ENCODE data around the gene ELF4. TPM values are rescaled to one million over a fixed set of nuclear protein-coding genes. Genes with fewer than 3 reads are reported as not detected.

The ELF4 gene
- total RNA-seq, 1 donor from 2014 or later, result not detected

DNA sequence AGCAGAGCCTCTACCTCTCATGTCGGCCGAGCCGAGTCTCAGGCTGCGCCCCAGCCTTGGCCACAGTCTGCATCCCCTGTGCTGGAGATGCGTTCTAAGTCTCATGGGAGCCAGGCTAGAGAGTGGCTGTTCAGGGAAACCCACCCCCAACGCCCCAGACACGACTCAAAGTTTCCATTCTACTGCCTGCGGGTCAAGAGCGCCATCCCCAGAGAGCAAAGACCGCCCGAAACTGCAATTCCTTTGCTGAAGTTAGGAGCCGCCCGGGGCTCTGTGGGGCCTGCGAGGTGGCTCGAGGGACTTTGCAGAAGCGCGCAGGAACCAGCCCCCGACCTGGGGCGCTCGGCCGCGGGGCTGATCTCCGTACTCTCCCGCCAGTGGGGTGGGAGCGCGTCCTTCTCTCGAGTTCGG, 10.0 kb upstream of the ELF4 start:
- H3K4me3 ChIP-seq, result peak overlapping the region; percentile 44
- DNase-seq (ENCODE audit: low spot score), result peak; percentile 63
- peak overlapping the region; percentile 79 for H2AFZ ChIP-seq (replicated peaks)
- no peaks in the 10 kb centered on the region for H3F3A ChIP-seq (ENCODE audit: low read depth)
- no peak for TF ChIP-seq EZH2phosphoT487 (IDR thresholded peaks at IDR 0.05)
- no peak for TF ChIP-seq EZH2 (IDR thresholded peaks at IDR 0.05)
- TF ChIP-seq CTCF (IDR thresholded peaks at IDR 0.05), result no peak
- Mint-ChIP-seq H3K27ac (peak overlapping the region; percentile 29), H3K36me3 (peaks cover 15% of the 10 kb centered on the region), H3K4me3 (peak overlapping the region; percentile 84), H3K27me3 (ENCODE audit: insufficient read depth, low read depth) (peaks cover 7% of the 10 kb centered on the region), H3K4me1 (peaks cover 35% of the 10 kb centered on the region), H3K9me3 (peaks cover 2% of the 10 kb centered on the region)
- H3K27ac ChIP-seq, result no peak overlapping the region
- peaks cover 29% of the 10 kb centered on the region for H3K27me3 ChIP-seq
- no peaks in the 10 kb centered on the region for H3K36me3 ChIP-seq
- H3K79me2 ChIP-seq (ENCODE audit: low read depth), result no peaks in the 10 kb centered on the region
- no peaks in the 10 kb centered on the region for H3K9me3 ChIP-seq (ENCODE audit: low read depth)
- H4K20me1 ChIP-seq (ENCODE audit: low read depth), result no peaks in the 10 kb centered on the region
- H3K4me2 ChIP-seq, result peak overlapping the region; percentile 72
- H3K4me1 ChIP-seq, result no peaks in the 10 kb centered on the region
- no peak overlapping the region for H3K9ac ChIP-seq

DNA sequence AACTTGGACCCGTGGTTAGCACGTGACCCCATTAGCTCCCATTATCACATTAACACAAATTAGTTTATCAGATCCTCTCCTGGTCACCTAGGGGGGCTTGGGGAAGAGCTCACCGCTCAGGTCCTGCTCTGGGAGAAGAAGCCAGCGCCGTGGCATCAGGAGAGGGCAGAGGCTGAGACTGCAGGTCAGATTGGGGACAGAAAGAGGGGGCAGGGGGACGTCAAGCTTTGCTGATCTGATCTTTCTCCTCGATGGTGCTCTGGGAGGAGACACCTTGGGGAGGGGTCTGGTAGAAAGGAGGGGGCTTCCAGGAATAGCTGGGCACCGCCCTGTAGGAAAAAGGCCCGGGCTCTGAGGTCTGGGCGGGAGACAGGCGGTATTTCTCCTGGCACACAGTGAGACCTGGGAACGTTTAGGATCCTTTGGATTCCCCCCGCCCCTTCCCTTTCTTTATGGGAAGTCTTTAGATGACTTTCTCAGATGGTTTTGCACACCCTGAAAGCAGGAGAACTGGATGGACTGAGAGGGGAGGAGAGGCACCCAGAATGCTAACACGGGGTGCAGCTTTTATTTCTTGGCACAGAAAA, 9.1 kb upstream of the ELF4 start:
- peaks cover 8% of the 10 kb centered on the region for H3K36me3 Mint-ChIP-seq
- Histone ChIP-seq H3K4me3 (no peak overlapping the region), H3K79me2 (ENCODE audit: low read depth) (no peaks in the 10 kb centered on the region), H3K9me3 (ENCODE audit: low read depth) (no peaks in the 10 kb centered on the region), H3K36me3 (no peaks in the 10 kb centered on the region), H3K27me3 (peaks cover 31% of the 10 kb centered on the region), H2AFZ (replicated peaks) (no peak overlapping the region), H3K4me2 (no peak overlapping the region), H3K4me1 (no peaks in the 10 kb centered on the region), H3K9ac (no peak overlapping the region), H3K27ac (no peak overlapping the region), H4K20me1 (ENCODE audit: low read depth) (no peaks in the 10 kb centered on the region), H3F3A (ENCODE audit: low read depth) (no peaks in the 10 kb centered on the region)
- TF ChIP-seq CTCF (IDR thresholded peaks at IDR 0.05) (no peak), EZH2phosphoT487 (IDR thresholded peaks at IDR 0.05) (no peak)
- H3K27me3 Mint-ChIP-seq (ENCODE audit: insufficient read depth, low read depth), result peaks cover 7% of the 10 kb centered on the region
- no peak for DNase-seq (ENCODE audit: low spot score)
- H3K27ac Mint-ChIP-seq, result no peak overlapping the region
- peaks cover 35% of the 10 kb centered on the region for H3K4me1 Mint-ChIP-seq
- peak overlapping the region; percentile 84 for H3K4me3 Mint-ChIP-seq
- no peaks in the 10 kb centered on the region for H3K9me3 Mint-ChIP-seq

- peaks cover 8% of the 10 kb centered on the region for H3K36me3 Mint-ChIP-seq
- TF ChIP-seq EZH2phosphoT487 (IDR thresholded peaks at IDR 0.05) (no peak), EZH2 (IDR thresholded peaks at IDR 0.05) (no peak), CTCF (IDR thresholded peaks at IDR 0.05) (no peak)
- H3K9ac ChIP-seq, result no peak overlapping the region
- DNase-seq (ENCODE audit: low spot score), result no peak
- no peak overlapping the region for H3K4me3 ChIP-seq
- no peaks in the 10 kb centered on the region for H3K4me1 ChIP-seq
- no peak overlapping the region for H2AFZ ChIP-seq (replicated peaks)
- H4K20me1 ChIP-seq (ENCODE audit: low read depth), result no peaks in the 10 kb centered on the region
- H3F3A ChIP-seq (ENCODE audit: low read depth), result no peaks in the 10 kb centered on the region
- peaks cover 7% of the 10 kb centered on the region for H3K27me3 Mint-ChIP-seq (ENCODE audit: insufficient read depth, low read depth)
- H3K79me2 ChIP-seq (ENCODE audit: low read depth), result no peaks in the 10 kb centered on the region
- H3K27ac ChIP-seq, result no peak overlapping the region
- H3K27me3 ChIP-seq, result peaks cover 39% of the 10 kb centered on the region
- H3K9me3 Mint-ChIP-seq, result no peaks in the 10 kb centered on the region
- H3K36me3 ChIP-seq, result no peaks in the 10 kb centered on the region
- H3K9me3 ChIP-seq (ENCODE audit: low read depth), result no peaks in the 10 kb centered on the region
- no peak overlapping the region for H3K4me2 ChIP-seq
- H3K4me1 Mint-ChIP-seq, result peaks cover 35% of the 10 kb centered on the region
- H3K4me3 Mint-ChIP-seq, result peak overlapping the region; percentile 29
- H3K27ac Mint-ChIP-seq, result peak overlapping the region; percentile 76
These were observed 8.4 kb upstream of the ELF4 start for GRCh38 chrX:130118441-130119311.
